Regular cardiac myocyte (primary cell): ENCODE measurements around the gene OCIAD1. TPM values are rescaled to one million over a fixed set of nuclear protein-coding genes. Genes with fewer than 3 reads are reported as not detected.

ENCODE experiments used
- total RNA-seq: library from RNA; depleted of rRNA; stranded (reverse); fragments of >200 nt; gene quantifications from 2 replicates; pipeline ENCODE4 v1.2.3, GENCODE V29; 2014

OCIAD1 gene, protein sequence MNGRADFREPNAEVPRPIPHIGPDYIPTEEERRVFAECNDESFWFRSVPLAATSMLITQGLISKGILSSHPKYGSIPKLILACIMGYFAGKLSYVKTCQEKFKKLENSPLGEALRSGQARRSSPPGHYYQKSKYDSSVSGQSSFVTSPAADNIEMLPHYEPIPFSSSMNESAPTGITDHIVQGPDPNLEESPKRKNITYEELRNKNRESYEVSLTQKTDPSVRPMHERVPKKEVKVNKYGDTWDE
- total RNA-seq, result 78.6 and 87.9 TPM in 2 replicates

DNA sequence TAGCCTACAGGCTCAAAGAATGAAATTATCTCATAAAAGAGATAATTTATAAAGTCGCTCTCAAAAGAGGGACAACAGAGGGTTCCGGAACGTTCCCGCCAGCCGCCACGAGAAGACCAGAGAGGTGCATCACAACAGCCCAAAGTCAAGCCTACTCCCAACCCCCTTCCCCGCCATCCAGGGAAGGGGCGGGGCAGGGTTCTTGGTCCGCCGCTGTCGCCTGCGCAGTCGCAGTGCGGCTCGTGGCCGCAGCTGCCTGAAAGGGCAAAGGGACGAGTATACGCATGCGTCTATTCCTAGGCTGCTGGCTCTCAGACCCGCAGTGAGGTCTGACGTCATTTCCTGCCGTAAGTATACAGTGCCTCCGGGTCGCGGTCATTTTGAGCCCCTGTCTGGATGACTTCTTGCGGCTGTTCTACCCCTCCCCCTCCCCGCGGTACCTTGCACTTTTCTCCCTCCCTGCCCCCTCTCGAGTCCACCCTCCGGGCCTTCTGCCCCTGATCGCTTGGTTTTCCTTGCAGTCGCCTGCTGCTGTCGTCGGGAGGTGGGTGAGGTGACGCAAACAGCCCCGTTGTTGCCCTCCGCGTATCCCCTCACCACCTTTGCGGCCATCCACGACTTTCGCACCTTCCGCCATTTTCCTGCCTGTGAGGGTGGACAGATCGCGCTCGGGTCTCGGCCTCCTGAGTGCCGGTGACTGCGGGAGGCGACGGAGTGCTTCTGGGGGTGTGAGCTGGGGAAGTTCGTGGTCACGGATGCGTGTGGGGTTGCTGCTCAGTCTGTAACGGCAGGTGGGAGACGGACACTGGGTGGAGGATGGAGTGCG lies at the start of gene OCIAD1:
TSS of gene OCIAD1 (plus strand) at position 383 of the 826 bp plus-strand sequence. CDS start 1,537 bp downstream, outside the sequence.

DNA sequence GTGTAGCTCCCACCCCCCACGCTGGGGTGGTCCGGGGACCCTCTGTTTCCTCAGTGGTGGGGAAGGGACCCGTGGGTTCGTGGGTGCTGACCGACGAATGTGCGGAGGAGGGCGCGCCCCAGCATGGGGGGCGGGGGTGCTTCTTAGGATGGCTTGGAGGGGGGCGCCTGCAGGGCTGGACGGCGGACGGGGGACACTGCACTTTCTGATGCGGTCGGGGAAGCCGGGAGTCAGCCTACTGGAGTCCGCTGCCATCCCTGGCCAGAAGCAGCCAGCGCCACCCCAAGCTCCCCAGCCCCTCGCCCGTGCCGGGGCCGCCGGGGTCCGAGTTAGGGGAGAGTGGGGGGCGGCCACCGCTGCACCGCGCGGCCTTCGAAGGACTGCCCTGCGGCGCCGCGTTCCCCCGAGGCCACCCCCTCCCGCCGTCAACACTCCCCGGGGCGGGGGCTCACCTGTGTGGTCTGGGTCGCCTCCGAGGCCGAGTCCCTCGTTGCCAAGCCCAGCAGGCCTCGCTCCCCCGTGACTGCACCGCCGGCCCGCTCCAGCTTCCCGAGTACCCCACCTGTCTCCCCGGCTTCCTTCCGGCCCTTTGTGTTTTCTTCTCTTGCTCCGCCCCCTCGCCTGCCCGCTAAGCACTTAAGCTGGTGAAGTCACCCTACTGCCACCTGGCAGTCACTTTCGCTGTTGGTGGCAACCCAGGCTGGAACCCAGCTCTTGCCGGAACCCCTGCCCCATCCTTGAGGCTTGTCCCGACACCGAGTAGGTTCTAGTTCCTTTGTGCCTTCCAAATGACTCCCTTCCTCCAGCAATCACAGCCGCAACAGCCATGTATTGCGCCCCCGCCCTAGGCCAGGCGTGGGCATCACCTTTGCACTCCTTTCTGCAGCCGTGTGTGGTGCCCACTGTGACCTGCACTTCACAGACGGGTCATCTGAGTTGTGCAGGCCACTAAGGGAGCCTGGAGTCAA lies 75.6 kb downstream of the OCIAD1 start, which contains the start of gene OCIAD2:
TSS of gene OCIAD2 (minus strand) at position 569 of the 968 bp plus-strand sequence. CDS start 2,225 bp downstream, outside the sequence.

Other genes with a start within 250 kb of the OCIAD1 start
- 45.1 and 59.6 TPM in 2 replicates for gene FRYL, start 50.8 kb upstream of the OCIAD1 start, total RNA-seq
- 13.2 and 47.5 TPM in 2 replicates for gene OCIAD2, start 75.7 kb downstream of the OCIAD1 start, total RNA-seq
- not detected in 2 replicates for gene CWH43, start 155.2 kb downstream of the OCIAD1 start, total RNA-seq